Pons (tissue), 1 donor: ENCODE data around the gene EXOSC3.

ENCODE experiments used
- DNase-seq: peaks from one replicate; pipeline ENCODE4 v3.0.0-alpha.2; 2016; ENCODE audit warnings: low spot score

Gene EXOSC3

GRCh38 chr9:37732086-37732741 lies 52.6 kb downstream of the EXOSC3 start:
- no peak for DNase-seq

- DNase-seq = no peak
Observed at GRCh38 chr9:37730839-37731238, 54.0 kb downstream of the EXOSC3 start.

- no peak for DNase-seq
Observed at GRCh38 chr9:37730256-37730655, 54.6 kb downstream of the EXOSC3 start.
